NCI-H2081 treated with DMSO at 0.1 percent for 48 hours (cell line): ENCODE results near the gene MAML1.

ENCODE experiments used
- DNase-seq: peaks from one replicate; lab custom pipeline; 2025; lab: John Stamatoyannopoulos, UW

MAML1 gene

DNA sequence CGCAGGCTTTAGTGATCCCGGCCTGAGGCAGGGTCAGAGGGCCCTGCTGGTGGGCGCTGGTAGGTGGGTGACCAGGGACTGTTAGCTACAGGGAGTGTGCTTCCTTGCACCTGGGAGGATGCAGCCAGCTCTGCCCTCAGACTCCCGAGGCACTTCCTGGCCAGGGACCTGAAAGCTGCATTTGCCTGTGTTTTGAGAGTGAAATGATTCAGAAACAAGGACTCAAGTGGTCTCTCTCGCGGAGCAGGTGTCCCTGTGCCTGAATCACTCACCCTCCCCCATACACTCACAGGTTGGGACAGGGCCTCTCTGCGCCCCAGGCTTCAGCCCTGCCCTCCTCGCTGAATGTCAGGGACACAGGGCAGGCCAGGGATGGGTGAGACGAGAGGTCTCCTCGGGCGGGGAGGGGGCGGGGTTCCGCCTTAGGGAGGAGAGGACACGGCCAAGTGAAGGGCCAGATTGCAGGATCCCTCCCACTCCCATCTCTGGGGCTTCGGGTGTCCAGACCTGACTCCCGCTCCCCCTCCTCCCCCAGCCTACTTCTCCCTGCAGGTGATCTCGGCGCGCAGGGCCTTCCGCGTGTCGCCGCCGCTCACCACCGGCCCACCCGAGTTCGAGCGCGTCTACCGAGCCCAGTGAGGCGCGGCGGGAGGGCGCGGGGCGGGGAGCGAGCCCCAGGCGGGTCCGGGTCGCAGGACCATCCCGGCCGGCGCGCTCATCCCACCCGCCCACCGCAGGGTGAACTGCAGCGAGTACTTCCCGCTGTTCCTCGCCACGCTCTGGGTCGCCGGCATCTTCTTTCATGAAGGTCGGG is 62.6 kb downstream of the MAML1 start:
- DNase-seq = no peak

- no peak for DNase-seq
Observed at GRCh38 chr5:179795863-179796833, 63.5 kb downstream of the MAML1 start.

- no peak for DNase-seq
Observed at GRCh38 chr5:179796877-179797608, 64.4 kb downstream of the MAML1 start.

DNA sequence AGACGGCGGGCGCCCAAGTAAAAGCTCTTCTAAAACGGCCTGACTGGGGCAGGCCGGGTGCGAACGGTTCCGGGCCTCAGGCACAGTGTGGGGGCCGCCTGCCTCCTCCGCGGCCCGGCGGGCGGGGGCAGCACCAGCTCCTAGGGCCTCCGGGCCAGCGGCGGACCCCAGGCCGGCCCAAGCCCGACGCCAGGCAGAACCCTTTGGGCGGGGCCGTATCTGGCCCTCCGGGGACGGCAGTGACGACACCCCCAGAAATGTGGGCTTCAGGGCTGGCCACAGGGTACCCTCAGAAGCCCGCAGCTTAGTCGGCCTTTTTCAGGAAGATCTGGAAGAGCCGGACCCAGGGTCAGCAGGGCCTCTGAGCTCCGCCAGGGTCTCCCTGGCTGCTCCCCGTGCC is 65.1 kb downstream of the MAML1 start:
- DNase-seq = no peak

- no peak for DNase-seq
Observed at GRCh38 chr5:179798144-179798770, 65.6 kb downstream of the MAML1 start.

DNA sequence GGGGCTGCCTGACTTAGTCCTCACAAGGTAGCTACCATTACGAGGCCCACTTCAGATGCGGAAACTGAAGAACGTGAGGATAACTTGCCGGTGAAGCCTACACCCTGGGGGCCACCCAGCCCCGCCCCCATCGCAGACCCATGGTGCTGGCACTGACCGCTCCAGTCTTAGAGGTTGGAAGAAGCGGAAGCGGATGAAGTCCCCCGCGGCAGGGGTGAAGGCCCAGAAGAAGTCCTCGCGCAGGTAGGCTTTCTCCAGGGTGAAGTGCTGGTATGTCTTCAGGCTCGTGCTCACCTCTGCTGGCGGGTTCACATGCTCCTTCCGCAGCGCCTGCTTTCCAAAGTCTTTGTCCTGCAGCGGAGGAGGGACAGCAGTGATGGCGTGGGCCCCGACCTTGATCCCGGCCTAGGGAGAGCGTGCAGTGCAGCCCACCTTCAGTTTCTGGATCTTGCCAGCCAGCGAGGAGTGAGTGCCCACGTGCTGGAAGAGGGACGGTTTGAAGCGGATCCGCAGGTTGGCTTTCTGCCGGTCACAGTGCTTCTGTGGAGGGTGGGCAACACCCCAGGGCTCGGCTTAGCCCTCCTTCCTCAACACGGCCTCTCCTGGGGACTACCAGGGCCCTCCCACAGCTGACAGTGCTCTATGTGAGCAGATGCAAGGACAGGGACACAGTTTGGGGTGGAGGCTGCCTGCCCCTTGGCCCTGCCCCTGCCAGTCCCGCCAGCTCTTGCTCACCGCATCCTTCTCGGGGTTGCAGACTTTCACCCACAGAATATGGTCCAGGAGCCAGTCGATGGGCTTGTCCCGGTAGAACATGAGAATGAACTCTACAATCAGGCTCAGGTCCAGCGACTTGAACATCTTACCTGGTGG is 66.4 kb downstream of the MAML1 start:
- no peak for DNase-seq

- no peak for DNase-seq
Observed at GRCh38 chr5:179799644-179799973, 67.0 kb downstream of the MAML1 start.

DNA sequence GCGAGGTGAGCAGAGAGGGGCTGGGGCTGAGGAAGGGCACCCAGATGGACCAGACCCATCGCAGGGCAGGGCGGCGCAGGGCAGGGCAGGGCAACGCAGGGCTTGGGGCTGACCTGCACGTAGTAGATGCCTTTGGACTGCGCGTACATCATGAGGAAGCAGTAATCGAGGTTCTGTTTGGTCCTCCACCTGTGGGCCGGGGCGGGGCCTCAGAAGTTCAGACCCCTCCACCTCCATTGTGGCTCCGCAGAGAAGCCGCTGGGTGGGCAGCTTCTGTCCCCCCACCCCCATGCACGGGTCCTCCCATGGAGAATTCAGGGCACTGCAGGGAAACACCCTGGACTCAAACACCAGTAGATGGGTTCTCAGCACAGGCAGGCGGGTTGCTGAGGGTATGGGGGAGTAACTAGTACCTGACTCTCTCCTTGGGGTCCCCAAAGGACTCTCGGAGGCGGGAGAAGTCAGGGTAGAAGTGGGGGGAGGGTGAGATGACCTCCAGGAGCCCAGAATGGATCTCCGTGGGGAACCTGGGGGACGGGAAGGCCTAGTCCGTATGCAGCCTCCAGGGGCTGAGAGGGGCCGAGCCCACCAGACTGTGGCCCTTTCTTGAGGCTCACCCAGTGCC is 67.6 kb downstream of the MAML1 start:
- DNase-seq = no peak

- no peak for DNase-seq
Observed at GRCh38 chr5:179800696-179801201, 68.1 kb downstream of the MAML1 start.

DNA sequence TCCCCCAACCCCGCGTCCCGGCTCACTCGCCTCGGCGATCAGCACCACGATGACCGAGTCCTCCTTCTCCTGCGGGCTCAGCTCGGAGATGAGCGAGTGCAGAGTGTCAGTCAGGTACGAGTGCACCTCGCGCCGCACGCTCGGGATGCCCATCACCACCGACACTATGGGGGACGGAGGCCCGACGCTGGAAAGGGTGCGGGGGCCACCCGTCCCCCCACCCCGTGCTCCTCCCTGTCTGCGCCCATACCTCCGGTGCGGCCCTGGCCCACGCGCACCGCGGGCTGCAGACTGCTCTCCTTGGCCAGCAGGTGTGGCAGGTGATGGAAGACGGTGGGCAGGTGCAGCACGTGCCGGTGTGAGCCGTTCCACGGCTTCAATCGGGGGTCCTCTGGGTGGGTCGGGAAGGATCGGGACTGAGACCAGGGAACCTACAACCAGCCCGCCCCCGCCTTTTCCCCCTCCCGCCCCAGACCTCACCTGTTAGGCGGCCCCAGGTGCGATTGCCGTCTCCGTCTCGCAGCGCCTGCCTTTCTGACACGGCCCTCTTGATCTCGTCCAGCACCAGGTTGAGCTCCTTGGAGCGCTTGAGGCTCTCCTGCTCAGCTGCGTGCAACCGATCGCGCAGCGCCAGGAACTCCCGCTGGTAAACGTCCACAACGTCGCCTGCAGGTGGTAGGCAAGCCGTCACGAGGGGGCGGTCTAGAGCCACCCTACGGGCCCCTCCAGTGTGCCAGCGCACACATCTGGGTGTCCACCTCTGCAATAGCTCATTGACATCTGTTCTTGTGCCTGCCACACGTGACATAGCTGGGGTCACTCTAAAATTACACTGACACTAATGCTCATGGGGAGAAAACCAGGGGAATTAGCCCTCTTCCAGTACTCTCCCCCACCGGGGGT is 68.9 kb downstream of the MAML1 start:
- no peak for DNase-seq

DNA sequence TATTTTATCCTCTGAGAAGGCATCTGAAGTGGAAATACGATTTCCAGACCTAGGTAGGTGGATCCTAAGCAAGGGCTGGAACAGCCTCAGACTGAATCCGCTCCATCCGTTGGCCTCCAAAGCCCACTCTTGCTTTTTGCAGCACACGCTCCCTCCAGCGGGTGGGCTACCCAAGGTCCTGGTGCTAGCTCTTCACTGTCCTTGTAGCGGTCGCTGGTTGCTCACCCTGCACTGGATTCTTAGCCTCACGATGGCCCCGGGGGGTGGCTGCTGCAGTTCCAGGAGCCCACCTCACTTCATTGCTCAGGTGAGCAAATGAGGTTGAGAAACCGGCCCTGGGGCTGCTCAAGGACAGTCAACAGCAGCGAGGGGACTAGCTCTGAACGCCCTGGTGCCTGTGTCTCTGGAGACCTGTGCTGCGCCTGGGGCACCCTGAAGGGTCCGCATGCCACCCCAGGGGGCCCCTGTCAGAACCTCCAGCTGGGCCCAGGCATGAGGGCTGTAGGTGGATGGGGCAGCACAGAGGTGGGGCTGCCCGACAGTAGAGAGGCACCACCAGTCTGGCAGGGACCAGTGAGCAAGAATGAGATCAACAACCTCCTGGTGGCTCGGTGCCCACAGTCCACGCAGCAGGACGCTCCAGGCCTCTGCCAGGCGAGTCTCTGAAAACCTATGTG is 69.7 kb downstream of the MAML1 start:
- no peak for DNase-seq

DNA sequence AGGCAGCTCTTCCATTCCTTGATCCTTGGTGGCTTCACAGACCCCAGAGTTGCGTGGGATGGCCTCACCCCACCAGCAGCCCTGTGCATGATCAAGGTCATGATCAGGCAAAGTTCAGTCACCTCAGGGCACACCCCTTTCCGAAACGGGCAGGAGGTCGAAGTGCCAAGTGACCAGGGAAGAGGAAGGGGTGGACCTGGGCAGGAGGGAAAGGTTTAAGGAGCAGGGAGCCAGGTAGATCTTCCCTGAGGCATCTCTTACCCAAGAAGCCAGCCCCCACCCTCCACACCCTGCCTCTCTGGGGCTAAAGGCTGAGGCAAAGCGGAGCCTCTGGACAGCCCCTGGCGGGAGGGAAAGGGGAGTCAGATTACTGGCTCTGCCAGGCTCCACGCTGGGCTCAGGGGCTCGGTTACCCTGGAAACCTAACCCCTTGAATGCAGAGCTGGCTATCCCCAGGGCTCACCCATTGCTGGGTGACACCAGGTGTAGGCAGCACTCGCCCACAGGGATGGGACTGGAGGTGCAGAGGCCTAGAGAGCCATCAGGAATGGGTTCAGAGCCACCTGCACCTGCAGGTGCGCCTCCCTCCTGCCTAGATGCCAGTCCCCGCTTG is 70.4 kb downstream of the MAML1 start:
- DNase-seq = peak; percentile 26

DNA sequence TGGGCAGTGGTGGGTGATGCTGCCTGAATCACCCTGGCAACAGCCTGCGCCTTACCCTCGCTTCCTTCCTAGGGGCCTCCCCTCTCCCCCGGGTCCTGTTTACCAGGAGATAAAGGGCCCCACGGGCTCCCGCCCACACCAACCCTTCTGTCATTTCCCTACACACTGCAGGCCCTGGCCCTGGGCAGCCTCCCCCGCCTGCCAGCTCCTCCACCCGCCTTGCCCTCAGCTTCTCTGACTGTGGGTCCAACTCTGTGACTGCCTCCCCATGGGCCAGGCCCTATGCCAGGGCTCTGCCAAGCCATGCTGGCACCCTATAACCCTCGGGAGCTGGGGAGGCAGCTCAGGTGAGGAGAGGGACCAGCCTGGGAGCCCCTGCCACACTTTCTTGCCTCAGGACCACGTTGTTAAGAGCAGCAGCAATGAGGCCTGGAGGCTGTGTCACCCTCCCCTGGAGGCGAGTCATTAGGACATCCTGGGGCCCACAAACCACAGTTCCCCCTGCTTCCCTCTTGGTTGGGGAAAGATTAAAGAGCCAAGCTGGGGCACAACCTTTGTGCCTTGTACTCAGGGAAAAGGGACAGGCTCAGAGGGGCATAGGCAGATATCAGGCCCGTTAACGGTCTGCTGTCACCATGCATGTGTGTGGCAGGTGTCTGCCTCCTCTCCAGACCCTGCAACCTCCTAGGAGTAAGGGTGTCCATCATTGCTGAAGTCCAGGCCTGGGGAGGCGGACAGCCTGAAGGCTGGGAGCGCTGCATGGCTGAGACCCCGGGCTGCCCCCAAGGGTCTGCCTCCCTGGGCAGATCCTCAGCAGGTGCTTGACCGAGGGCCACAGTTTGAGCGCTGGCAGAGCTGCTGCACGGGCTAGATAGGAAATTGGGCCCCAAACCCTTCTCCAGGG is 71.3 kb downstream of the MAML1 start:
- DNase-seq = no peak

- DNase-seq = no peak
Observed at GRCh38 chr5:179804555-179804947, 71.9 kb downstream of the MAML1 start.

GRCh38 chr5:179805070-179805528 is 72.5 kb downstream of the MAML1 start:
- no peak for DNase-seq

- DNase-seq = no peak
Observed at GRCh38 chr5:179805529-179806249, 73.1 kb downstream of the MAML1 start.
